ENCODE measurements around the gene PDLIM1. TPM values are rescaled to one million over a fixed set of nuclear protein-coding genes. Genes with fewer than 3 reads are reported as not detected.

PDLIM1 gene
- total and polyA plus RNA-seq, 2 of the 13 experiments (the other 11 are each of a cell fraction or from before 2014, with no cell fraction given) = 119 to 123 TPM

DNA sequence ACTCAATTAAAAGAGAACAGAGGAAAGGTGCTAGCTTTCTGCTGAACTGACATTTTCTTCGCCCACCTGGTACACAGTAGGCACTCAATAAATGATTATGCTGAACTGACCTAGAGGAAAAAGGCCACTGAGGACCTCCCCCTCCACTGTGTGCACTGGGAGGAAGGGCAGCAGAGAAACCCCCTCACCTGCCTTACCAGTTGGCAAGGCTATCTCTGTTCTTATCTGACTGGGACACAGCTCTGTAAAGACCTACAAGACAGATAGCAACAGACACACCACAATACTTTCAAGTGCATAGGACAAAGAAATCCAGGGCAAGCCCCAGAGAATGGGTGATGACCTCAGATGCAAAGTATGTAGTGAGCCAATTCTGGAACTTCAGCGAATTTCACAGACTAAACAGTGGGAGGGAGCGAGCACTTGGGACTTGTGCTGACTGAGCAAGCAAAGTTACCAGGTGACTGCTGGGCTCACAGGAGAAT lies 30.4 kb downstream of the PDLIM1 start:
- Histone ChIP-seq H3K9ac (ENCODE audit: insufficient read depth, low read depth, low read length) (no peak overlapping the region), H3K4me3 (replicated peaks in 1 of 3; ENCODE audit: insufficient read depth in 1 of 3, low read depth in 2 of 3, low read length in 3 of 3) (no peak overlapping the region), H2AFZ (ENCODE audit: low read length) (no peak overlapping the region), H3K36me3 (replicated peaks in 1 of 2; ENCODE audit: control insufficient read depth in 1 of 2, insufficient read depth in 2 of 2, low read length in 2 of 2) (peaks cover 25 to 67% of the 10 kb centered on the region in 2 experiments), H3K4me1 (ENCODE audit: insufficient read depth, low read length) (peaks cover 48% of the 10 kb centered on the region), H3K9me3 (ENCODE audit: low read length) (no peaks in the 10 kb centered on the region), H3K27ac (ENCODE audit: extremely low read length, insufficient read depth, low read length) (peak overlapping the region; percentile 55), H4K20me1 (ENCODE audit: insufficient read depth, low read length) (no peaks in the 10 kb centered on the region; the same call in 1 of the 2 replicates), H3K27me3 (ENCODE audit: control insufficient read depth in 1 of 2, insufficient read depth in 2 of 2, low read length in 2 of 2) (no peaks in the 10 kb centered on the region), H3K4me2 (ENCODE audit: low read depth, low read length) (no peak overlapping the region), H3K79me2 (ENCODE audit: insufficient read depth, low read length) (peaks cover 12% of the 10 kb centered on the region)
- ChIA-PET CTCF (ENCODE audit: low intra/inter-chr PET ratio, low total read pairs) (no interaction called here), POLR2A (interaction anchor here (0.6 to 1.5 kb wide), 7 partner anchors 10 to 87 kb away, joined by 3 to 7 read pairs (median 4); no protein-coding TSS in a partner anchor)
- peak; percentile 66 for FAIRE-seq
- in situ Hi-C loops (cut with HindIII; ENCODE audit: extremely low pct_ligation_motif_present, low pct_unique_long_range_greater_than_20kb) = loop anchor here (5.0 kb wide), 1 partner anchor 102 kb away; no protein-coding TSS in a partner anchor
- intact Hi-C loops (cut with micrococcal nuclease; ENCODE audit: unreplicated experiment) = loop anchor here (5.0 kb wide), 1 partner anchor 87 kb away; no protein-coding TSS in a partner anchor
- BruUV-seq (replicated peaks) = no TSS peak
- WGBS (ENCODE audit: low lambda C conversion rate) = 79% methylated on average over 3 of the region's 3 CpGs
- peak; percentile 67 for ATAC-seq
- DNase-seq (ENCODE audit: low spot score) = peak; percentile 84
- TF ChIP-seq JUN (CRISPR knock-in tag; IDR thresholded peaks at IDR 0.05) = peak; percentile 94
- no peak for TF ChIP-seq ZNF891 (CRISPR knock-in tag; IDR thresholded peaks at IDR 0.05)
- TF ChIP-seq, protein P1, sequence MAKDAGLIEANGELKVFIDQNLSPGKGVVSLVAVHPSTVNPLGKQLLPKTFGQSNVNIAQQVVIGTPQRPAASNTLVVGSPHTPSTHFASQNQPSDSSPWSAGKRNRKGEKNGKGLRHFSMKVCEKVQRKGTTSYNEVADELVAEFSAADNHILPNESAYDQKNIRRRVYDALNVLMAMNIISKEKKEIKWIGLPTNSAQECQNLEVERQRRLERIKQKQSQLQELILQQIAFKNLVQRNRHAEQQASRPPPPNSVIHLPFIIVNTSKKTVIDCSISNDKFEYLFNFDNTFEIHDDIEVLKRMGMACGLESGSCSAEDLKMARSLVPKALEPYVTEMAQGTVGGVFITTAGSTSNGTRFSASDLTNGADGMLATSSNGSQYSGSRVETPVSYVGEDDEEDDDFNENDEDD (CRISPR knock-in tag; IDR thresholded peaks at IDR 0.05; ENCODE audit: borderline replicate concordance) = no peak
- no peak for TF ChIP-seq SMYD3 (CRISPR knock-in tag; IDR thresholded peaks at IDR 0.05)
- TF ChIP-seq, protein P2, sequence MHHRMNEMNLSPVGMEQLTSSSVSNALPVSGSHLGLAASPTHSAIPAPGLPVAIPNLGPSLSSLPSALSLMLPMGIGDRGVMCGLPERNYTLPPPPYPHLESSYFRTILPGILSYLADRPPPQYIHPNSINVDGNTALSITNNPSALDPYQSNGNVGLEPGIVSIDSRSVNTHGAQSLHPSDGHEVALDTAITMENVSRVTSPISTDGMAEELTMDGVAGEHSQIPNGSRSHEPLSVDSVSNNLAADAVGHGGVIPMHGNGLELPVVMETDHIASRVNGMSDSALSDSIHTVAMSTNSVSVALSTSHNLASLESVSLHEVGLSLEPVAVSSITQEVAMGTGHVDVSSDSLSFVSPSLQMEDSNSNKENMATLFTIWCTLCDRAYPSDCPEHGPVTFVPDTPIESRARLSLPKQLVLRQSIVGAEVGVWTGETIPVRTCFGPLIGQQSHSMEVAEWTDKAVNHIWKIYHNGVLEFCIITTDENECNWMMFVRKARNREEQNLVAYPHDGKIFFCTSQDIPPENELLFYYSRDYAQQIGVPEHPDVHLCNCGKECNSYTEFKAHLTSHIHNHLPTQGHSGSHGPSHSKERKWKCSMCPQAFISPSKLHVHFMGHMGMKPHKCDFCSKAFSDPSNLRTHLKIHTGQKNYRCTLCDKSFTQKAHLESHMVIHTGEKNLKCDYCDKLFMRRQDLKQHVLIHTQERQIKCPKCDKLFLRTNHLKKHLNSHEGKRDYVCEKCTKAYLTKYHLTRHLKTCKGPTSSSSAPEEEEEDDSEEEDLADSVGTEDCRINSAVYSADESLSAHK (CRISPR knock-in tag; IDR thresholded peaks at IDR 0.05; ENCODE audit: borderline replicate concordance) = no peak
- no peak for TF ChIP-seq U2AF1 (optimal IDR thresholded peaks at IDR 0.05; ENCODE audit: low read depth, low read length)
- no peak; the same call in 1 of the 2 replicates for TF ChIP-seq JUNB (CRISPR knock-in tag; IDR thresholded peaks at IDR 0.05; ENCODE audit: borderline replicate concordance)
- TF ChIP-seq, protein P3, sequence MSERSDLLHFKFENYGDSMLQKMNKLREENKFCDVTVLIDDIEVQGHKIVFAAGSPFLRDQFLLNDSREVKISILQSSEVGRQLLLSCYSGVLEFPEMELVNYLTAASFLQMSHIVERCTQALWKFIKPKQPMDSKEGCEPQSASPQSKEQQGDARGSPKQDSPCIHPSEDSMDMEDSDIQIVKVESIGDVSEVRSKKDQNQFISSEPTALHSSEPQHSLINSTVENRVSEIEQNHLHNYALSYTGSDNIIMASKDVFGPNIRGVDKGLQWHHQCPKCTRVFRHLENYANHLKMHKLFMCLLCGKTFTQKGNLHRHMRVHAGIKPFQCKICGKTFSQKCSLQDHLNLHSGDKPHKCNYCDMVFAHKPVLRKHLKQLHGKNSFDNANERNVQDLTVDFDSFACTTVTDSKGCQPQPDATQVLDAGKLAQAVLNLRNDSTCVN (CRISPR knock-in tag; IDR thresholded peaks at IDR 0.05; ENCODE audit: borderline replicate concordance) = peak; percentile 40; the same call in 1 of the 2 replicates
- peak; percentile 93 for TF ChIP-seq ZNF317 (CRISPR knock-in tag; IDR thresholded peaks at IDR 0.05)
- no peak for TF ChIP-seq TOE1 (CRISPR knock-in tag; IDR thresholded peaks at IDR 0.05)
- TF ChIP-seq SAP130 (CRISPR knock-in tag; IDR thresholded peaks at IDR 0.05; ENCODE audit: low read depth) = peak; percentile 36; the same call in 1 of the 2 replicates
- TF ChIP-seq ZSCAN20 (CRISPR knock-in tag; IDR thresholded peaks at IDR 0.05; ENCODE audit: borderline replicate concordance) = no peak
- TF ChIP-seq, protein P4, sequence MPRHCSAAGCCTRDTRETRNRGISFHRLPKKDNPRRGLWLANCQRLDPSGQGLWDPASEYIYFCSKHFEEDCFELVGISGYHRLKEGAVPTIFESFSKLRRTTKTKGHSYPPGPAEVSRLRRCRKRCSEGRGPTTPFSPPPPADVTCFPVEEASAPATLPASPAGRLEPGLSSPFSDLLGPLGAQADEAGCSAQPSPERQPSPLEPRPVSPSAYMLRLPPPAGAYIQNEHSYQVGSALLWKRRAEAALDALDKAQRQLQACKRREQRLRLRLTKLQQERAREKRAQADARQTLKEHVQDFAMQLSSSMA (CRISPR knock-in tag; IDR thresholded peaks at IDR 0.05) = no peak
- TF ChIP-seq ZNF33A (CRISPR knock-in tag; IDR thresholded peaks at IDR 0.05; ENCODE audit: borderline replicate concordance) = no peak
- no peak for TF ChIP-seq CENPT (CRISPR knock-in tag; IDR thresholded peaks at IDR 0.05; ENCODE audit: low read depth)
- TF ChIP-seq SALL1 (CRISPR knock-in tag; IDR thresholded peaks at IDR 0.05) = peak; percentile 31; the same call in 1 of the 2 replicates
- no peak for TF ChIP-seq ZBTB8A (CRISPR knock-in tag; IDR thresholded peaks at IDR 0.05; ENCODE audit: borderline replicate concordance, low read depth)
- no peak for TF ChIP-seq PHF21A (CRISPR knock-in tag; IDR thresholded peaks at IDR 0.05)
- no peak for TF ChIP-seq HOXA7 (CRISPR knock-in tag; IDR thresholded peaks at IDR 0.05)
- no peak for TF ChIP-seq MATR3 (CRISPR knock-in tag; IDR thresholded peaks at IDR 0.05)
